Activated CD4-positive, alpha-beta T cell treated with anti-CD3 and anti-CD28 coated beads for 48 hours (primary cell): ENCODE data around the gene CTCF.
A peak's percentile ranks its signal among the peaks of the same experiment; 100 is the strongest.

ENCODE experiments used
- DNase-seq: peaks from one replicate; pipeline ENCODE4 v3.0.0-alpha.2; 2020

CTCF gene

DNA sequence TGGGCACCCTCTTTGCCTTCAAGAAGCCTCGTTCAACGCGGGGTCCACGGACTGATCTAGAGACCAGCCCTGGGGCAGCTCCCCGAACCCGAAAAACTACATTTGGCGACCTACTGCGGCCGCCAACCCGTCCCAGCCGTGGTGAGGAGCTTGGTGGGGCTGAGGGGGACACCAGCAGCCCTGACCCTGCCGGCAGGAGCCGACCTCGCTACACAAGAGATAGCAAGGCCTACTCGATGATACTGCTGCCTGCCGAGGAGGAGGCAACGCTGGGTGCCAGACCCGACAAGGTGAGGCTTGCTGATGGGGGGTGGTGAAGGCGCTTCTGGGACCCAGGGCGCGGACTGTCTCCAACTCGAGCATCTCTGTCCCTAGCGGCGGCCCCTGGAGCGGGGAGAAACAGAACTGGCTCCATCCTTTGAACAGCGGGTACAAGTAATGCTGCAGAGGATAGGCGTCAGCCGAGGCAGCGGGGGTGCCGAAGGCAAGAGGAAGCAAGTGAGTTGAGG, 92.1 kb downstream of the CTCF start:
- no peak for DNase-seq

DNA sequence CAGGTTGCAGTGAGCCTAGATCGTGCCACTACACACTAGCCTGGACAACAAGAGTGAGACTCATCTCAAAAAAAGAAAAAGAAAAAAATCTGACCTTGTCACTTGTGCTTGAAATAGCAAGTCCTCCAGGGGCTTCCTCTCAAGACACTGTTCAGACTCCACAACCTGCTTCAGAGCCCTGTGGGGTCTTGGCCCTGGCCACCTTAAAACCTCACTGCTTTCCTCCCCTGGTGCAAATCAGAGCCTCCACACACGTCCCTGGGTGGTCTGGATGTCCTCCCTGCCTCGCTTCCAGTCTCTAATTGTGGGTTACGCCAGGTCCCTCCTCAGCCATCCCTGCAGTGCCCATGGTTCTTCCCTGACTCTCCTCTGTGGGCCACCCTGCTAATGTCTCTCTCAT, 93.0 kb downstream of the CTCF start:
- DNase-seq, result no peak

DNA sequence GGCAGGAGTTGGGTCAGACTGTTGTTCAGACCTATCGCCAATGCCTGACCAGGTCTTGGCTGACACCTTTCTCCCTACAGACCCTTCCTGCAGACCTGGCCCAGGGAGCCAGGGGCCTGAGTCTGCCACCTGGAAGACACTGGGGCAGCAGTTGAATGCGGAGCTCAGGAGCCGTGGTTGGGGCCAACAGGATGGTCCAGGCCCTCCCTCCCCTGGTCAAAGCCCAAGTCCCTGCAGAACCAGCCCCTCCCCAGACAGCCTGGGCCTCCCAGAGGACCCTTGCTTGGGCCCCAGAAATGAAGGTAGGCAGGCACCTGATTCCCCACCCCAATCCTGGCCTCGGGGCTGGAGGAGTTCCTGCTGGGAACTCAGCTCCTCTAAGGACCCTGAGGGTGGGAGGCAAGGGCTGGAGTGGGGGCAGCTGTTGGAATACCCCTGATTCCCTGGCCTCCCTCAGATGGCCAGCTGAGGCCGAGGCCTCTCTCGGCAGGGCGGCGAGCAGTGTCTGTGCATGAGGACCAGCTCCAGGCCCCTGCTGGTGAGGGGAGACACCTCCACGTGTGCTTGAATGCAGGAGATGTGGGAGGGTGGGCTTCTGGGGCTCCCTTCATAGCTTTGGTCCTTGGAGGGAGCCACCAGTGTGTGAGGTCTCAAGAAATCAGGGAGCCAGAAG, 94.2 kb downstream of the CTCF start:
- DNase-seq, result no peak

DNA sequence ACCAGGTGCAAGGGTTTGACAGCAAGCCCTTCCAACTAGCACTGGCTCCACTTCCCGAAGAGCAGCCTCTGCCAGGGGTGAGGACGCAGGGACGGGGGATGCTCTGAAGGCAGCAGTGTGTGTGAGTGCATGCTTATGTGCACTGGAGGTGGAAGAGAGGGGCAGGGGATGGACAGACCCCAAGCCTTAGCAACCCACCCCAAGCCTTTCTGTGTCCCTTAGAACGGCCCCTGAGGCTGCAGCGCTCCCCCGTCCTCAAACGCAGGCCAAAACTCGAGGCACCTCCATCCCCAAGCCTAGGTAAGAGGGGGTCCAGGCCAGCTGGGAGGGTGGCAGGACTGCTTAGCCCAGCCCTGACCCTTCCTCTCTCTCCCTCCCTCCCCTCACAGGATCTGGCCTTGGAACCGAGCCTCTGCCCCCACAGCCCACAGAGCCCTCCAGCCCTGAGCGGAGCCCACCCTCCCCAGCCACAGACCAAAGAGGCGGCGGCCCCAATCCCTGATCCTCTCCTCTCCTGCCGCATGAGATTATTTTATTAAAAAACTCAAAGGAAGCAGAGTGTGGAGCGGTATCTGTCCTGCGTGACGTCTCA, 94.8 kb downstream of the CTCF start:
- no peak for DNase-seq

DNA sequence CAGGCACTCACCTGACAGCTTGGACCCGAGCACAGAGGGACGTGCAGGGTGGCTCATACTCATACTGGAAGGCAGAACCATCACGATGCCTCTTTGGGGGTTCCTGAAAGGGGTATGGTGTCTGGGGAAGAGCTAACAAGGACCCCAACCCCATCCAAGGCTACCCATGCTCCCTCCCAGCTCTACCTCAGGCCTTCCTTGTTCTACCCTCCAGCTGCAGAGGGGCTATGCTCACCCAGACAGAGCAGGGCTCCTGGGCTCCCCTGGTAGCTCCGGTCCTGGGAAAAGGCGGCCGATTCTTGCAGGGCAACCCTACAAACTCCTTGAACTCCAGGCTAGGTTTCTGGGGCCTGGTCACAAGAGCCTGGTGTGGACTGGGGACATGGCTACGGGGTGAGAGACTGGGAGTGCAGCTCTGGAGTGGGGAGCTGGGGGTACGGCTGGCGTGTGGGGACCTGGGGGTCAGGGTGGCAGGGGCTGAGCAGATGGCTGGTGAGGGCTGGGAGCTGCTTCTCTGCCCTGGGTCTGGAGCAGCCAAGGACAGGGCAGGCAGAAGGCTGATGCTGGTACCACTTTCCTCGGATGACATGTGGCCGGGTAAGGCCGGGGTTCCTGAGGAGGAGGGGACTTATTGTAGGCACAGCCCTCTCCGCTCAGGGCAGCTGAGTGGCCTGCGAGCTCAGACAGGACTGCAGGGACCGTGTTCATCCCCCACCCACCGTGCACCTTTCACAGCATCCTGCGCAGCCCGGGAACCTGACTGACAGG, 95.6 kb downstream of the CTCF start:
- no peak for DNase-seq

DNA sequence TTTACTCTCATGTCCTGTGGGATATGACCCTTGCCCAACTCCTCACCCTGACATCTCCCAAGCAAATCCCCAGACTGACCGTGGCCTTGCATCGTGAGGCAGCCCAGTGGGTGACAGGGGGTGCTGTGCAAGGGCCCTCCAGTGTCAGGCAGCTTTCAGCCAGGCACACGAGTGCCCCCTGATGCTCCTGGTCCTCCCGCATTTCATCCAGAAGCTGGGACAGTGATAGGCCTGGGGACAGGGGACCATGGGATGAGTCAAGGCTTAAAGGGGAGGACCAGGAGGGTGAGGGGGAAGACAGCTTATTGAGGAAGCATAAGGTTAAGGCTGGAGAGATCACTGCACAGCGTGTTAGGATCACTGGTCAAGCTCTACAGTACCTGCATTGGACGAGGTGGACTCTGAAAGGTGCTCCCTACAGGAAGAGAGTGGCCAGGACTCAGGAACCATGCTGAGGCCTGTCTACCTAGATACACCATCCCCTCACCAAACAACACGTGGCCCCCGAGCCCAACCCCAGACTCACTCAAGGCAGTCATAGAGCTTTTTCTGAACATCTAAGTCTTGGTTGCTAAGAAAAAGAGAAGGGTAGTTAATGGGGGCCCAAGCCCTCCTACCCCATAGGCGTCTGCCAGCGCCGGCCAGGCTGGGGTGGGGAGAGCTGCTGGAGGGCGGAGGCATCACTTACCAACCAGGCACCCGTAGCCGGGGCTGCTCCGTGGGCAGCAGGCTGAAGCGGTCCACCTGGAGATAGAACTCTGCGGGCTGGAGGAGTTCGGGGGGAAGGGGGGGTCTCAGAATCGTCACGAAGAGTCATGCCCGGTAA, 96.7 kb downstream of the CTCF start:
- DNase-seq, result no peak

DNA sequence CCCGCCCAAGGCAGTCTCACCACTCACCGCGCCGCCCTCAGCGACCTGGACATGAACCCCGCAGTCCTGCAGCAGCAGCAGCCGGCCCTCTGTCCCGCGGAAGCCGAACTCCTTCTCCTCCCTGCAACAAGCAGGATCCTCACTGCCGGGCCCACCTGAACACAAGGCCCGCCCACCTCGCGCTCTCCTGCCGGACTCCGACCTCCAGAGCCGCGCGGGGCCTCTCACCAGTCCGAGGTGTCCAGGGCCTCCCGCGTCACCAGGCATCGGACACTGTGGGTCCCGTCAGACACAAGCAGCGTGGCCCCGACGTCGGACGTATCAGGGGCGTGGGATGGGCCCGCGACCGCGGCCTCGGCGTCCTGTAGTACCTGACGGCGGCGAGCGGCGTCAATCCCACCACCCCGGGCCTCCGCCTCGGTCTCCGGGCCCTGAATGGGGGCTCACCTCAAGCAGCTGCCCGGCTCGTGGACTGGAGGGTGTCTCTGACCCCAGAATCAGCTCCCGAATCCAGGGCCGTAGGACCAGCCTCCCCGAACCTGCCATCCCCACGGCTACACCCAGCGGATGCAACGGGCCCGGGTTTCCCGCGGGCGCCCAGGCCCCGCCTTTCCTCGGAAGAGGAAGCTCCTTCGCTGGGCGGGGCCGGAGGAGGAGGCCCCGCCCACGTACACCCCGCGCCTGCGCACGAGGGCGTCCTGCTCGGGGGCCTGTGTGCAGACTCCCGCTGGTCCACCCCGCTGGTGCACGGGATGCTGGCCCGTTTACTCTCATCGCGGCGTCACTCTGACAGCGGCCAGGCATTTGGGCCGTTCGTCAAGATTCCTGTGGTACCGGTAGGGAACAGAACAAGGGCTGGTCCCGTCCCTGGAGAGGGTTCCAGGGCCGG, 97.6 kb downstream of the CTCF start, which contains the start of gene ACD:
ACD (minus strand) TSS at position 586 of the 889 bp plus-strand sequence; CDS start at position 546, 40 bp downstream.
- DNase-seq, result peak; percentile 95

DNA sequence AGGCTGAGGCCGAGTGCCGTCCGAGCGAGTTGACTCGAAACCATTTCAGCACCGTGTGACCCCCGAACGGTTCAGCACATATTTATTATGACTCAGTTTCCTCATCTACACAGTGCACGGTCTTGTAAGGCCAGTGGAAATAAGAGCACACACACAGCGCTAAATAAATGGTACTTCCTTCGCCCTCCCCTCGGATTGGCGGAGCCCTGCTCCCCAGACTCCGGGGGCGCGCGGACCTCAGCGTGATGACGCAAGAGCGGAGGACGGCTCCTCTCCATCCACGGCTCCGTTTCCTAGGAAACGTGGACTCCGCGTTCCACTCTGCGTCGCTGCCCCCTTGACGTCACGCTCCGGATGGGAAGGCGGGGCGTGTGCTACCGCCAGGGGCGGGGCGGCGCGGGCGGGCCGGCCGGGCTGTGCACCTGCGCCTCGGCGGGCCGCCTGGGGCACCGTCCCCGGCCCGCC, 98.3 kb downstream of the CTCF start, which contains the start of gene PARD6A:
PARD6A (plus strand) TSS at position 397 of the 465 bp plus-strand sequence. CDS start 79 bp downstream, outside the sequence.
- DNase-seq, result peak; percentile 98

DNA sequence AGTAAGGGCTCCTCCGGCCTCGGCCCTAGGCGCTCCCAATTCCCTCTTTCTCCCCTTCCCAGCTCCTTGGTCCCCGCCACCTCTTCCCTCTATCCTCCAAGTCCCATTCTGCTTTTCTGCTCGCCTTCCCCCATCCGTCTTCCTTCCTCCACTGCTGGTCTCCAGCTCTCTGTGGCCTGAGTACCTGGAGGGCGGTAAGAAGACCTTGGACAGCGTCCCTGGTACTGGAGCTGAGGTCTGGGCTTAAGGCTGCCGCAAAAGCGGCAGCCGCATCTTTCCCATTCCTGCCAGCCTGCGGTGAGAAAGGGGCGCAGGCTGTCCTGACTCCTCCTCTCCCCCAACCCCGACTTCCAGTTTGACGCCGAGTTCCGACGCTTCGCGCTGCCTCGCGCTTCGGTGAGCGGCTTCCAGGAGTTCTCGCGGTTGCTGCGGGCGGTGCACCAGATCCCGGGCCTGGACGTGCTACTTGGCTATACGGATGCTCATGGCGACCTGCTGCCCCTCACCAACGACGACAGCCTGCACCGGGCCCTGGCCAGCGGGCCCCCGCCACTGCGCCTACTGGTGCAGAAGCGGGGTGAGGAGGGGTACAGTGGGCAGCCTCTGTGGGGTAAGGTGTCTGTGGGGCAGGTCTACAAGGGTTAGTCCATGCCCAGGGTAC, 98.9 kb downstream of the CTCF start:
- peak; percentile 54 for DNase-seq

DNA sequence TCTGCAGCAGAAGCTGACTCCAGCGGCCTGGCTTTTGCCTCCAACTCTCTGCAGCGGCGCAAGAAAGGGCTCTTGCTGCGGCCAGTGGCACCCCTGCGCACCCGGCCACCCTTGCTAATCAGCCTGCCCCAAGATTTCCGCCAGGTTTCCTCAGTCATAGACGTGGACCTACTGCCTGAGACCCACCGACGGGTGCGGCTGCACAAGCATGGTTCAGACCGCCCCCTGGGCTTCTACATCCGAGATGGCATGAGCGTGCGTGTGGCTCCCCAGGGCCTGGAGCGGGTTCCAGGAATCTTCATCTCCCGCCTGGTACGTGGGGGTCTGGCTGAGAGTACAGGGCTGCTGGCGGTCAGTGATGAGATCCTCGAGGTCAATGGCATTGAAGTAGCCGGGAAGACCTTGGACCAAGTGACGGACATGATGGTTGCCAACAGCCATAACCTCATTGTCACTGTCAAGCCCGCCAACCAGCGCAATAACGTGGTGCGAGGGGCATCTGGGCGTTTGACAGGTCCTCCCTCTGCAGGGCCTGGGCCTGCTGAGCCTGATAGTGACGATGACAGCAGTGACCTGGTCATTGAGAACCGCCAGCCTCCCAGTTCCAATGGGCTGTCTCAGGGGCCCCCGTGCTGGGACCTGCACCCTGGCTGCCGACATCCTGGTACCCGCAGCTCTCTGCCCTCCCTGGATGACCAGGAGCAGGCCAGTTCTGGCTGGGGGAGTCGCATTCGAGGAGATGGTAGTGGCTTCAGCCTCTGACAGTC, 99.7 kb downstream of the CTCF start:
- no peak for DNase-seq

DNA sequence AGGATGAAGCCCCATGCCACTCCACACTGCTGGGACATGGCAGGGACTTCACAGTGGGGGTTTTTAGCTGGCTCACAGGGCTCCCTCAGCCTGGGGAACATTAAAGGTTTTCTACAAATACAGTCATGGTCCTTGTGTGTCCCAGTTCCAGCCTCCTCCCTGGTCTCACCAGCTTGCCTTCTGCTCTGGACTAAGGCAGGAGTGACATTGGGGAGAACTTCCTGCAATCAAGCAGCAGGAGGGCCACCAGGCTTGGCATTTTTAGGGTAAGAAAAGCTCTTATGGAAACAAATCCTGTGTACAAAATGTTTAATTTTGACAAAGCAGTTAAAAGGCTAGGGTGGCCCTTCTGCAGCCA, 100.3 kb downstream of the CTCF start:
- no peak for DNase-seq

DNA sequence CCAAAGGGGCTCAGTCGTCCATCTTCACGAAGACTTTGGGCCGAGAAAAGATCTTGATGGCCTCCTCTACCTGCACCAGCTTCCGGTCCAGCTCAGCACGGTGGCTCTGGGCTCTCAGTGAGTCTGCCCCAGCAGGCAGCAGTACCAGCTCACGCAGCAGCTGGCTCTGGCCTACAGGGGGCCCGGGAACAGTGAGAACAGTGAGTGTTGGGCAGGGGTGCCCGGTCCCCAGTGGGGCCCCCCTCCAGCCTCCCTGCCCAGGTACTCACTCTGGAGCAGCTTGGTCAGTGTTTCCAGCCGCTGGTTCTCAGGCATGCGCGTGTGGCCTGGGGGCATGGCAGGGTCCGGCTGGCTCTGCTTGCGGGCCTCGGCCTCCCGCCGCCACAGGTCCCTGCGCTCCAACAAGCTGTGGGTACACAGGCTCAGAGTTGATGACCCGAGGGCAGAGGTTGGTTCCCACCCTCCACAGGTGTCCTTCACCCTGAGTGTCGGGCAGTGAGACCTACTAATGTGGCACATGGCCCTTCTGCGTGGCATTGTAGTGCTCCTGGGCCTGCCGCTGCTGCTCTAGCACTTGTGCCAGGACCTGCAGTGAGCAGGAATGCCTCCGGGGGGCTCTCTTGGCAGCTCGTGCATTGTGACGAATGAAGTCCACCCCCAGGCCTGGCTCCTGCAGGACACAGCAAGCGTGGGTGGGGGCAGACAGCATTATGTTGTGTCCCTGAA, 101.0 kb downstream of the CTCF start:
- DNase-seq, result peak; percentile 72

DNA sequence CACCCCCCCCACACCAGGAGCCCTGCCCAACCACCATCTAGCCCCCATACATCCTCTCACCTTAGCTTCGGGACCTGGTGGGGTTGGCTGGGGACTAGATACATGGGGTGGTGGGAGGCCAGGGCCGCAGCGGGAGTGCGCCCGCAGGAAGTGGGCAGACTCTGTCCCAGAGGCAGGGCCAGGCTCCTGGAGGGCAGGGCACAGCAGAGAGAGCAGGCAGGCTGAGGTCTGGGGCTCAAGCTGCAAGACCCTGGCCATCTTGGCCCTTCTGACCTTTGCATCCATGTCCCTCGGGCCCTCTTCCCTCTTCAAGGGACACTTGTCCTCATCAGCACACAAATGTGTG, 101.5 kb downstream of the CTCF start:
- no peak for DNase-seq

DNA sequence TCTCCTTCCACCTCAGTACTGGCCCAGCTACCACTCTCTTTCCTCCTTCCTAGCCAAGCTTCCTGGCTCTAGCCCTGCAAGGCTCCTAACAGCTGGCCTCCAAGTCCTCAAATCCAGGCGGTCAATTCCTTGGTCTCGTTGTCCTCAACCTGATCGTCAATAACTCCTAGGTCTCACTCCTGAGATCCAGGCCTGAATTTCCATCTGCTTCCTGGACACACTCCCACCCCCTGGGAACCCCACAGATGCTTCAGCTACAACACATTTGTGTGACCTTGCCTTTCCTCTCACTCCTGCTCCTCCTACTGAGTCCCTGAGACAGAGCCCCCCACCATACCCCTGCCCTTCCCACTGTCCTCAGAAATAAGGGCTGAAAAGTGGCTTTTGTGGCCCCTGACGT, 101.9 kb downstream of the CTCF start:
- no peak for DNase-seq

DNA sequence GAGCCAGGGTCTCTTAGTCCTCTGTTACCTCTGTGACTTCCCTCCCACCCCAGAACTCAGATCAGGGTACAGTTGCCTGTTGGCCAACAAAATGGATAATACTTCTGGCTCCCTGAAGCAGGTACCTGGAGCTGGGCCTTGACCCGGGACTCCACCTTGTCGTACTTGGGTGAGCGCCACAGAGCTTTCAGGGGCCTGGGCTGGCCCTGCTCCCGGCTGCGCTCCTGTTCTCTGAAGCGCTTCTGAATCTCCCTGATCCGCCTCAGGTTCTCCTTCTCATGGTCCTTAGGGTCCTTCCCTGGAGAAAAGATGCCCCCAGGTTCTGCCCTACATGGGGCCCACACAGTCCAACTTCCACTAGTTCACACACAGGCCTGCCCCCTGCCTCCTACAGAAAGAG, 102.5 kb downstream of the CTCF start:
- DNase-seq, result no peak

DNA sequence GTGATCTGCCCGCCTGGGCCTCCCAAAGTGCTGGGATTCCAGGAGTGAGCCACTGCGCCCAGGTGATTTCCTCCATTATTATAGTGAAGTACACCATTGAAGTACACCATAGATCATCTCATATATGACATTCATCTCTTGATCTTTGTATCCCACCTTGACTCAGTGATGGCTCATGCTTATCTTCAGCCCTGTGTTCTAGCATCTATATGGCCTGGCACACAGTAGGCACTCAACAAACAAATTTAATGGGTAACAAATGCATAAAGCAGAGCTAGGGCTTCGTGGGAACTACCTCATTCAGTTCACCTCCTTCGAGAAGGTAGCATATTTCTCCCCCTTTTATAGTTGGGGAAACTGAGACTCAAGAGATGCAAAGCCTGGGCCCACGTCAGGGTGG, 103.3 kb downstream of the CTCF start:
- DNase-seq, result no peak

DNA sequence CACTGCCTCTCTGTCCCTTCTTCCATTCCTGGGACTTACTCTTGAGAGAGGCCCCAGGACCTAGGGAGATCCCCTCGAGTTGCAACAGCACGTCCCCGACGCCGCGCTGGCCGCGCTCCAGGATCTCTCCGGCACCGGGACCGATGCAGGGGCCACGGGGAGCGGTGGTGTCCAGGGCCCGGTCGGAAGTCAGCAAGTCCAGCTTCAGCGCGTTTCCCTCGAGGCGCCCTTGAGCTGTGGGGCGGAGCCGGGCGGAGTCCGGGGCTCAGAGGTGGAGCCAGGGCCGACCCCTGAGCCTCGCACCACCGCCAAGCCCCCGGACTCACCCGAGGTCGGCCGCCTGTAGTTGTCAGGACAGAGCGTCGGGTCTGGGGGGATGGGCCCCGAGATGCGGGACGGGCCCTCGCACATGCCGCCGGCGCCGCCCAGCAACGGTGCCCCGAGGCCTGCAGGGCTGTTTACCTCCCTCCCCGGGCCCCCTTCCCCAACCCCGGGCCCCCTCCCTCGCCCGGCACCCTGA, 103.8 kb downstream of the CTCF start:
- no peak for DNase-seq

DNA sequence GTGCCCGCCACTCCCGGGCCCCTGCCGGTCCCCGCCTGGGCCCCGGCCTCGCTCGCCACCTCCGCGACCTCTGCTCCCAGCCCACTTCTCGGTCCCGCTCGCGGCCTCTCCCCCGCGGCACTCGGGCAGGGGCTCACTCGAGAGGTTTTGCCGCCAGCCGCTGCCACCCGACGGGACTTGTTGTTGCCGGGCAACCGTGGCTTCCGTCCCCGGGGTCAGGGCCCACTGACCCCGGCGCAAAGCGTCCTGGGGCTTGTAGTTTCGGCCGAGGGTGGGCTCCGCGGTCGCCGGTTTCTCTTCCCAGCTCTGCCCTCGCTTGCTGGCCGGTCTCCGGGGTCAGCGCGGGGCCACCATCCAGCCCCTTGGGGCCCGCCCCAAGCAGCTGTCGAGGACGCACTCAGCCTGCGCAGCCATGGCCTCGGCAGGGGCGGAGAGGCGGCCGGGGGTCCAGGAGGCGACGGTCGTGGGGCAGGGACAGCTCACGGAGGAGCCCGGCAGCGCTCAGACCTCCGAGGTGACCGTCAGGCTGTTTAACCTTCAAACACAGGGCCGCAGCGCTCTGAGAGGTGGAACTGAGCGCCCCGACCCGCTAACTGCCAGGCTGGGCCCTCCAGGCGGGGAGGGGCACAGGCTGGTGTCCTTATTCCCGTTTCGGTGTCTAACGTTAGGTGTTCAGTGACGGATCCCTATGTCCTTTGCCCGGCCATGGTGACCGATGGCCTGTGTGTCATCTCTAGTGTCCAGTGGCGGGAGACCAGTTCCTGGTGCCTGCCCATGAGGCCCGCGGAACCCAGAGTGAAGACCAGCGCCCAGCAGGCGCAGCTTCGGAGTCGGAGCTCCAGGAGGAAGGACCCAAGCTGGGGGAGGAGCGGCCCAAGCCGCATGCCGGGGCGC, 104.5 kb downstream of the CTCF start, which contains the start of the genes C16orf86 and ENKD1:
C16orf86 (plus strand) TSS at position 256 of the 894 bp plus-strand sequence; CDS start at position 413, 157 bp downstream.
ENKD1 (minus strand) TSS at position 192 of the 894 bp plus-strand sequence. CDS start 308 bp downstream, outside the sequence.
- peak; percentile 86 for DNase-seq
